ENCODE data around the gene TNFSF8.

Gene TNFSF8

GRCh38 chr9:114902786-114903524, 27.4 kb downstream of the TNFSF8 start:
- no peak for DNase-seq

GRCh38 chr9:114900942-114901802, 29.2 kb downstream of the TNFSF8 start:
- DNase-seq = no peak

GRCh38 chr9:114899995-114900394, 30.4 kb downstream of the TNFSF8 start:
- no peak for DNase-seq

GRCh38 chr9:114899461-114899860, 30.9 kb downstream of the TNFSF8 start:
- no peak for DNase-seq

GRCh38 chr9:114898741-114899140, 31.6 kb downstream of the TNFSF8 start:
- no peak for DNase-seq

- DNase-seq = no peak
These were observed 33.2 kb downstream of the TNFSF8 start for GRCh38 chr9:114897196-114897595.

GRCh38 chr9:114896344-114896743, 34.0 kb downstream of the TNFSF8 start:
- DNase-seq = no peak

- no peak for DNase-seq
These were observed 34.8 kb downstream of the TNFSF8 start for GRCh38 chr9:114895521-114895991.

- no peak for DNase-seq
These were observed 35.6 kb downstream of the TNFSF8 start for GRCh38 chr9:114894609-114895433.

GRCh38 chr9:114894206-114894605, 36.2 kb downstream of the TNFSF8 start:
- no peak for DNase-seq

GRCh38 chr9:114893221-114894010, 37.0 kb downstream of the TNFSF8 start:
- DNase-seq = no peak

- DNase-seq = no peak
These were observed 40.6 kb downstream of the TNFSF8 start for GRCh38 chr9:114889802-114890224.

- DNase-seq = no peak
These were observed 41.8 kb downstream of the TNFSF8 start for GRCh38 chr9:114888607-114889006.

- no peak for DNase-seq
These were observed 42.4 kb downstream of the TNFSF8 start for GRCh38 chr9:114887963-114888362.

GRCh38 chr9:114884787-114885452, 45.5 kb downstream of the TNFSF8 start:
- DNase-seq = no peak

GRCh38 chr9:114883709-114884108, 46.7 kb downstream of the TNFSF8 start:
- no peak for DNase-seq

GRCh38 chr9:114880291-114880745, 50.1 kb downstream of the TNFSF8 start:
- no peak for DNase-seq

GRCh38 chr9:114878879-114879564, 51.4 kb downstream of the TNFSF8 start:
- no peak for DNase-seq

GRCh38 chr9:114869845-114870244, 60.5 kb downstream of the TNFSF8 start:
- no peak for DNase-seq

- DNase-seq = no peak
These were observed 61.0 kb downstream of the TNFSF8 start for GRCh38 chr9:114869378-114869777.

GRCh38 chr9:114867327-114867726, 63.1 kb downstream of the TNFSF8 start:
- DNase-seq = no peak
